GM21447 (cell line): Measurements from ENCODE around the gene TRPM8.

Experiments used
- ATAC-seq: cut with Tn5 transposase; IDR thresholded peaks from one replicate; pipeline ENCODE4 v1.9.1; 2021; ENCODE audit not compliant: unreplicated experiment

The TRPM8 gene

GRCh38 chr2:234038076-234038802, 121.1 kb downstream of the TRPM8 start:
- ATAC-seq: no peak

- no peak for ATAC-seq
Observed at GRCh38 chr2:234044157-234044556, 127.0 kb downstream of the TRPM8 start.

GRCh38 chr2:234046521-234046920, 129.3 kb downstream of the TRPM8 start:
- no peak for ATAC-seq

- ATAC-seq: no peak
Observed at GRCh38 chr2:234047361-234047760, 130.2 kb downstream of the TRPM8 start.

- ATAC-seq: no peak
Observed at GRCh38 chr2:234048049-234048448, 130.9 kb downstream of the TRPM8 start.

GRCh38 chr2:234050455-234051135, 133.4 kb downstream of the TRPM8 start, which contains the start of gene SPP2:
TSS of gene SPP2 (plus strand) at chr2:234050702. CDS start at chr2:234050787, 85 bp downstream.
- ATAC-seq: no peak

- no peak for ATAC-seq
Observed at GRCh38 chr2:234051374-234052070, 134.3 kb downstream of the TRPM8 start.

GRCh38 chr2:234058881-234059280, 141.7 kb downstream of the TRPM8 start:
- ATAC-seq: no peak

- no peak for ATAC-seq
Observed at GRCh38 chr2:234060236-234060635, 143.1 kb downstream of the TRPM8 start.

- ATAC-seq: no peak
Observed at GRCh38 chr2:234061624-234062257, 144.6 kb downstream of the TRPM8 start.

GRCh38 chr2:234066587-234066986, 149.4 kb downstream of the TRPM8 start:
- no peak for ATAC-seq
